Measurements from ENCODE around the gene RET.

The RET gene

GRCh38 chr10:43050011-43050410, 26.9 kb upstream of the RET start:
- DNase-seq (ENCODE audit: low read depth) = no peak
- H3K4me3 ChIP-seq (ENCODE audit: low read depth, low read length) = no peak overlapping the region
- TF ChIP-seq, protein P1, sequence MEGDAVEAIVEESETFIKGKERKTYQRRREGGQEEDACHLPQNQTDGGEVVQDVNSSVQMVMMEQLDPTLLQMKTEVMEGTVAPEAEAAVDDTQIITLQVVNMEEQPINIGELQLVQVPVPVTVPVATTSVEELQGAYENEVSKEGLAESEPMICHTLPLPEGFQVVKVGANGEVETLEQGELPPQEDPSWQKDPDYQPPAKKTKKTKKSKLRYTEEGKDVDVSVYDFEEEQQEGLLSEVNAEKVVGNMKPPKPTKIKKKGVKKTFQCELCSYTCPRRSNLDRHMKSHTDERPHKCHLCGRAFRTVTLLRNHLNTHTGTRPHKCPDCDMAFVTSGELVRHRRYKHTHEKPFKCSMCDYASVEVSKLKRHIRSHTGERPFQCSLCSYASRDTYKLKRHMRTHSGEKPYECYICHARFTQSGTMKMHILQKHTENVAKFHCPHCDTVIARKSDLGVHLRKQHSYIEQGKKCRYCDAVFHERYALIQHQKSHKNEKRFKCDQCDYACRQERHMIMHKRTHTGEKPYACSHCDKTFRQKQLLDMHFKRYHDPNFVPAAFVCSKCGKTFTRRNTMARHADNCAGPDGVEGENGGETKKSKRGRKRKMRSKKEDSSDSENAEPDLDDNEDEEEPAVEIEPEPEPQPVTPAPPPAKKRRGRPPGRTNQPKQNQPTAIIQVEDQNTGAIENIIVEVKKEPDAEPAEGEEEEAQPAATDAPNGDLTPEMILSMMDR (IDR thresholded peaks at IDR 0.05; ENCODE audit: low read depth, low read length, missing control alignments) = no peak

DNA sequence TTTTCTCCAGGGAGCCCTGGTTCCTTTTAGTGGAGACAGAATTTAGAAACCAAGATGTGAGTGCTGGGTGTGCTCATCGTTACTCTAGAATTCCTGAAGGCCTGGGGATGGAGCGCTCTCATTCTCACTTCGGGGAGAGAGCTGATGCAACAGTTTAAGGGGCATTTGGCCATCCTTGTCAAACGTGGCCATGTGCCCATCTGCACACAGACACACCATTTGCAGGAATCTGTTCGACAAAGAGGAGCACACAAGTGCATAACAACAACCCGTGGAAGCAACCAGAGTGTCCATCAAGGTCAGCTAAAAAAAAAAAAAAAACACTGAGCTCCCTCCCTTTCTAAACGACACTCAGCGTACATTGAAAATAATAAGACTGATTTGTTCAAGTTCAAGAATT, 23.0 kb upstream of the RET start:
- H3K4me3 ChIP-seq (ENCODE audit: low read depth, low read length) = no peak overlapping the region
- DNase-seq (ENCODE audit: low read depth) = no peak
- TF ChIP-seq, protein P1 (IDR thresholded peaks at IDR 0.05; ENCODE audit: low read depth, low read length, missing control alignments) = no peak

- no peak for DNase-seq (ENCODE audit: low read depth)
- no peak overlapping the region for H3K4me3 ChIP-seq (ENCODE audit: low read depth, low read length)
- TF ChIP-seq, protein P1 (IDR thresholded peaks at IDR 0.05; ENCODE audit: low read depth, low read length, missing control alignments) = no peak
These were observed 22.3 kb upstream of the RET start for GRCh38 chr10:43054593-43054992.

- TF ChIP-seq, protein P1 (IDR thresholded peaks at IDR 0.05; ENCODE audit: low read depth, low read length, missing control alignments) = no peak
- DNase-seq (ENCODE audit: low read depth) = no peak
- no peak overlapping the region for H3K4me3 ChIP-seq (ENCODE audit: low read depth, low read length)
These were observed 21.7 kb upstream of the RET start for GRCh38 chr10:43055217-43055616.

- no peak overlapping the region for H3K4me3 ChIP-seq (ENCODE audit: low read depth, low read length)
- no peak for DNase-seq (ENCODE audit: low read depth)
- TF ChIP-seq, protein P1 (IDR thresholded peaks at IDR 0.05; ENCODE audit: low read depth, low read length, missing control alignments) = no peak
These were observed 20.8 kb upstream of the RET start for GRCh38 chr10:43055991-43056567.

- TF ChIP-seq, protein P1 (IDR thresholded peaks at IDR 0.05; ENCODE audit: low read depth, low read length, missing control alignments) = no peak
- DNase-seq (ENCODE audit: low read depth) = no peak
These were observed 20.3 kb upstream of the RET start for GRCh38 chr10:43056568-43057011.

GRCh38 chr10:43057231-43057711, 19.6 kb upstream of the RET start:
- no peak for DNase-seq (ENCODE audit: low read depth)
- TF ChIP-seq, protein P1 (IDR thresholded peaks at IDR 0.05; ENCODE audit: low read depth, low read length, missing control alignments) = no peak
- H3K4me3 ChIP-seq (ENCODE audit: low read depth, low read length) = no peak overlapping the region

More at GRCh38 chr10:43056568-43057011, 20.3 kb upstream of the RET start:
- no peak overlapping the region for H3K4me3 ChIP-seq (ENCODE audit: low read depth, low read length)

Measured in GM12864 (cell line).